Measurements from ENCODE around the gene UFD1.

UFD1 gene

GRCh38 chr22:19407649-19408606 is 71.1 kb downstream of the UFD1 start:
- no peak overlapping the region for H3K4me3 ChIP-seq (ENCODE audit: low read length)
- no peak for TF ChIP-seq CTCF (conservative IDR thresholded peaks at IDR 0.05; ENCODE audit: low read depth, low read length)
- no peak for DNase-seq (ENCODE audit: low read depth)

GRCh38 chr22:19406846-19407245 is 72.1 kb downstream of the UFD1 start:
- no peak for TF ChIP-seq CTCF (conservative IDR thresholded peaks at IDR 0.05; ENCODE audit: low read depth, low read length)
- no peak for DNase-seq (ENCODE audit: low read depth)

GRCh38 chr22:19406281-19406811 is 72.6 kb downstream of the UFD1 start:
- TF ChIP-seq CTCF (conservative IDR thresholded peaks at IDR 0.05; ENCODE audit: low read depth, low read length), result no peak
- no peak overlapping the region for H3K4me3 ChIP-seq (ENCODE audit: low read length)
- DNase-seq (ENCODE audit: low read depth), result no peak

More at GRCh38 chr22:19406846-19407245, 72.1 kb downstream of the UFD1 start:
- no peak overlapping the region for H3K4me3 ChIP-seq (ENCODE audit: low read length)

DNA sequence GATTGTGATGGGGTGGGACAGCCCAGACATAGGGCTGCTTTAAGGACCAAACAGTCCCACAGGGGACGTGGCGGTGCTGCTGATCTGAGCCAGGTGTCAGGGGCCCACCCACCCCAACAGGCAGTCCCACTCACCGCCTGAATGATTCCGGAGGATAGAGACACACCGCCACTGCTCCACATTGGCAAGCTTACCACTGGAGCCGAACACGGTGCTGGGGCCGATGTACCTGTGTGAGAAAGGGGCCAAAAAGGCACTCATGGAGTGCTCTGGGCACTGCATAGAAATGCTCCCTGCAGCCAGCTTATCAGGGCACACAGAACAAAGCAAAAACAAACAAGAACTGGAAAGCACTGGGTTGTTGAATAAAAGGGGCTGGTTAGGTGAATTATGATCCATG is 73.3 kb downstream of the UFD1 start:
- TF ChIP-seq CTCF (conservative IDR thresholded peaks at IDR 0.05; ENCODE audit: low read depth, low read length), result no peak
- DNase-seq (ENCODE audit: low read depth), result no peak
- H3K4me3 ChIP-seq (ENCODE audit: low read length), result no peak overlapping the region

GRCh38 chr22:19405133-19405532 is 73.9 kb downstream of the UFD1 start:
- no peak for TF ChIP-seq CTCF (conservative IDR thresholded peaks at IDR 0.05; ENCODE audit: low read depth, low read length)
- no peak for DNase-seq (ENCODE audit: low read depth)

DNA sequence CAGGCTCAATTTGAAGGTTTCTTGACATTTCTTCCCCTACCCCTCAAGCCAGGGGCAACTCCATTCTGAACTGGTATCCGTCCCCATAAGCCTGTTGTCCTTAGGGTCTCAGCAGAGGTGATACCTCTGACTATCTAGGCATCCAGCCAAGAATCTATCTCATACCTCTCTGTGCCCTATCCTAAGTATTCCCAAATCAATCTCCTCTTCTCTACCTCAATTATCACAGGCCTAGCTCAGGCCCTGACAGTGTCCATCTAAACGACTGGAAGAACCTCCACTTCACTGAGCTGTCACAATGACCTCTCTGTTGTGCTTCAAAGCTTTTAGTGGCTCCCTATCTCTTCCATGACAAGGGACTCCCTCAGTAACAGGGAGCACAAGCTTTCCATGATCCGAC is 74.3 kb downstream of the UFD1 start:
- DNase-seq (ENCODE audit: low read depth), result no peak
- TF ChIP-seq CTCF (conservative IDR thresholded peaks at IDR 0.05; ENCODE audit: low read depth, low read length), result no peak
- no peak overlapping the region for H3K4me3 ChIP-seq (ENCODE audit: low read length)

More at GRCh38 chr22:19405133-19405532, 73.9 kb downstream of the UFD1 start:
- no peak overlapping the region for H3K4me3 ChIP-seq (ENCODE audit: low read length)

All from retinal pigment epithelial cell (primary cell).